Activated CD4-positive, CD25-positive, alpha-beta regulatory T cell (primary cell): Measurements from ENCODE around the gene GALT.

ENCODE experiments used
- DNase-seq, 4 experiments: peaks; one replicate each; lab custom pipeline; 2025; lab: John Stamatoyannopoulos, UW

Gene GALT

GRCh38 chr9:34684145-34684544 is 37.7 kb downstream of the GALT start:
- DNase-seq = no peak

GRCh38 chr9:34684816-34685215 is 38.3 kb downstream of the GALT start:
- no peak for DNase-seq

GRCh38 chr9:34685591-34685990 is 39.1 kb downstream of the GALT start:
- DNase-seq = no peak

- no peak for DNase-seq
Measured at GRCh38 chr9:34686231-34686630, 39.8 kb downstream of the GALT start.

- no peak for DNase-seq
Measured at GRCh38 chr9:34686732-34687131, 40.3 kb downstream of the GALT start.

GRCh38 chr9:34687276-34688030 is 41.0 kb downstream of the GALT start:
- DNase-seq = no peak

- no peak for DNase-seq
Measured at GRCh38 chr9:34688329-34689115, 42.0 kb downstream of the GALT start.

- DNase-seq = no peak
Measured at GRCh38 chr9:34689116-34689470, 42.6 kb downstream of the GALT start.

GRCh38 chr9:34689512-34689911 is 43.0 kb downstream of the GALT start:
- no peak for DNase-seq

GRCh38 chr9:34690983-34691935 is 44.8 kb downstream of the GALT start, which contains the start of gene CCL19:
TSS of gene CCL19 (minus strand) at chr9:34691276. CDS start at chr9:34691139, 137 bp downstream.
- DNase-seq = no peak

- no peak for DNase-seq
Measured at GRCh38 chr9:34691936-34692315, 45.5 kb downstream of the GALT start.

- DNase-seq = no peak
Measured at GRCh38 chr9:34693560-34693959, 47.1 kb downstream of the GALT start.

- no peak for DNase-seq
Measured at GRCh38 chr9:34694811-34695210, 48.3 kb downstream of the GALT start.
